Tibial nerve (tissue), 4 donors: ENCODE measurements around the gene GDF9. TPM values are rescaled to one million over a fixed set of nuclear protein-coding genes. Genes with fewer than 3 reads are reported as not detected.

ENCODE experiments used
- DNase-seq, 2 donors: peaks; one replicate each; pipeline ENCODE4 v3.0.0-alpha.2; 2019; ENCODE audit warnings: low spot score in 2 of 2
- H3K27ac ChIP-seq, 4 donors: fragments of 200-600 bp; sonication (generic) in 3 of 4; one replicate each; pipeline ENCODE4 v1.5.1; 2017 to 2019; ENCODE audit warnings: mild to moderate bottlenecking in 1 of 4
- H3K27me3 ChIP-seq, 2 donors: fragments of 200-600 bp; sonication (generic) in 1 of 2; one replicate each; pipeline versions ENCODE4 v1.5.1 to v1.6.0; 2017 to 2019
- H3K36me3 ChIP-seq, 3 donors: fragments of 200-600 bp; sonication (generic); one replicate each; pipeline ENCODE4 v1.5.1; 2018 to 2019
- H3K4me1 ChIP-seq, 4 donors: fragments of 200-600 bp; sonication (generic) in 3 of 4; one replicate each; pipeline ENCODE4 v1.5.1; 2017 to 2019
- H3K4me3 ChIP-seq, 4 donors: fragments of 200-600 bp; sonication (generic) in 3 of 4; one replicate each; pipeline ENCODE4 v1.5.1; 2017 to 2019; ENCODE audit warnings: mild to moderate bottlenecking in 1 of 4, moderate library complexity in 1 of 4
- H3K9me3 ChIP-seq, 4 donors: fragments of 200-600 bp; sonication (generic) in 3 of 4; one replicate each; pipeline ENCODE4 v1.5.1; 2017 to 2019
- CTCF ChIP-seq, 5 experiments: fragments of 200-600 bp in 3 of 5; fragments of 450-650 bp in 2 of 5; sonication (generic) in 3 of 5; IDR thresholded peaks; one replicate each; pipeline ENCODE4 v1.5.1; 2016 to 2019; ENCODE audit warnings: antibody characterized with exemption in 5 of 5, mild to moderate bottlenecking in 3 of 5, moderate library complexity in 2 of 5
- EP300 ChIP-seq, 2 donors: sonication (generic); formaldehyde crosslinking; IDR thresholded peaks; one replicate each; pipeline ENCODE4 v1.6.1; 2017; ENCODE audit warnings: antibody characterized with exemption in 2 of 2, mild to moderate bottlenecking in 1 of 2
- POLR2A ChIP-seq, 2 donors: fragments of 450-650 bp; IDR thresholded peaks; one replicate each; pipeline ENCODE4 v1.6.1; 2017; ENCODE audit warnings: antibody characterized with exemption in 2 of 2, mild to moderate bottlenecking in 2 of 2, moderate library complexity in 2 of 2
- WGBS, 2 donors: methylation state at CpG; one replicate each; pipeline ENCODE4 v1.1.5; 2018; 5-methylcytosine and 5-hydroxymethylcytosine counted together
- total RNA-seq, 4 donors: library from RNA; depleted of rRNA; stranded (reverse); fragments of >200 nt; gene quantifications; one replicate each; pipeline ENCODE4 v1.1.0, GENCODE V29; 2016

GDF9 gene
- under 1 TPM in 2 of 4 donors, not detected in 2; 0.44 to 0.60 TPM for total RNA-seq

GRCh38 chr5:132866342-132867045 is at the start of gene GDF9, which contains the start of gene UQCRQ:
TSS of gene GDF9 (minus strand) at chr5:132866469. CDS start at chr5:132864533, 1,936 bp downstream.
TSS of gene UQCRQ (plus strand) at chr5:132866642. CDS start at chr5:132866882, 240 bp downstream.
- Histone ChIP-seq H3K4me3 (peak within 1 kb of the TSS; percentile 62 to 88 (median 86)), H3K9me3 (no peaks in the 10 kb centered on the region), H3K4me1 (peaks cover 0 to 26% (median 5%) of the 10 kb centered on the region in 4 donors), H3K27ac (peak within 1 kb of the TSS; percentile 91 to 96 (median 95)), H3K27me3 (no peaks in the 10 kb centered on the region), H3K36me3 (peaks cover 0 to 37% (median 0%) of the 10 kb centered on the region in 3 donors)
- TF ChIP-seq EP300 (IDR thresholded peaks at IDR 0.05) (peak; percentile 95 to 98), CTCF (IDR thresholded peaks at IDR 0.05) (peak; percentile 7 to 60 (median 29)), POLR2A (IDR thresholded peaks at IDR 0.05) (peak; percentile 42 to 91)
- WGBS, 2 donors: 0% methylated on average over 32 to 41 of the region's 55 CpGs
- DNase-seq: peak; percentile 85 to 96

GRCh38 chr5:132915681-132916080 is 49.4 kb upstream of the GDF9 start:
- no peak for TF ChIP-seq EP300 (IDR thresholded peaks at IDR 0.05)
- no peak for TF ChIP-seq POLR2A (IDR thresholded peaks at IDR 0.05)
- no peak for TF ChIP-seq CTCF (IDR thresholded peaks at IDR 0.05)
- Histone ChIP-seq H3K4me3 (no peak overlapping the region), H3K4me1 (no peaks in the 10 kb centered on the region), H3K27ac (no peak overlapping the region), H3K36me3 (peaks cover 0 to 49% (median 0%) of the 10 kb centered on the region in 3 donors), H3K9me3 (no peaks in the 10 kb centered on the region), H3K27me3 (no peaks in the 10 kb centered on the region)
- no peak for DNase-seq
- WGBS, 2 donors: 84 to 96% methylated on average over 5 of the region's 5 CpGs

- 83 to 92% methylated on average over 1 of the region's 1 CpG for WGBS, 2 donors
- no peak for DNase-seq
- Histone ChIP-seq H3K27me3 (no peaks in the 10 kb centered on the region), H3K27ac (no peak overlapping the region), H3K4me3 (no peak overlapping the region), H3K36me3 (peaks cover 0 to 25% (median 0%) of the 10 kb centered on the region in 3 donors), H3K4me1 (no peaks in the 10 kb centered on the region), H3K9me3 (no peaks in the 10 kb centered on the region)
- TF ChIP-seq CTCF (IDR thresholded peaks at IDR 0.05) (no peak), POLR2A (IDR thresholded peaks at IDR 0.05) (no peak), EP300 (IDR thresholded peaks at IDR 0.05) (no peak)
These were observed 43.4 kb upstream of the GDF9 start for GRCh38 chr5:132909702-132910101.

GRCh38 chr5:132907161-132907560 is 40.9 kb upstream of the GDF9 start:
- no peak for TF ChIP-seq CTCF (IDR thresholded peaks at IDR 0.05)
- TF ChIP-seq POLR2A (IDR thresholded peaks at IDR 0.05): no peak
- TF ChIP-seq EP300 (IDR thresholded peaks at IDR 0.05): no peak
- WGBS, 2 donors: 94 to 99% methylated on average over 2 of the region's 2 CpGs
- H3K36me3 ChIP-seq: peaks cover 0 to 7% (median 0%) of the 10 kb centered on the region in 3 donors
- no peaks in the 10 kb centered on the region for H3K27me3 ChIP-seq
- H3K27ac ChIP-seq: no peak overlapping the region
- no peaks in the 10 kb centered on the region for H3K9me3 ChIP-seq
- H3K4me3 ChIP-seq: no peak overlapping the region
- H3K4me1 ChIP-seq: no peaks in the 10 kb centered on the region
- no peak for DNase-seq

GRCh38 chr5:132905938-132906337 is 39.7 kb upstream of the GDF9 start:
- Histone ChIP-seq H3K9me3 (no peaks in the 10 kb centered on the region), H3K4me1 (no peaks in the 10 kb centered on the region), H3K36me3 (peaks cover 0 to 6% (median 0%) of the 10 kb centered on the region in 3 donors), H3K27me3 (no peaks in the 10 kb centered on the region), H3K27ac (no peak overlapping the region), H3K4me3 (no peak overlapping the region)
- no peak for TF ChIP-seq EP300 (IDR thresholded peaks at IDR 0.05)
- TF ChIP-seq CTCF (IDR thresholded peaks at IDR 0.05): no peak
- no peak for TF ChIP-seq POLR2A (IDR thresholded peaks at IDR 0.05)
- DNase-seq: no peak
- 90 to 91% methylated on average over 2 of the region's 2 CpGs for WGBS, 2 donors
